OCI-LY1 (cell line): ENCODE data around the gene TOR1AIP1.

Experiments used
- H2AFZ ChIP-seq: fragments of 200-600 bp; sonication (generic), shearing (Covaris generic); 2 replicates; pipeline ENCODE4 v1.6.0; 2014; ENCODE audit warnings: antibody characterized with exemption, mild to moderate bottlenecking, low read length
- H3F3A ChIP-seq: fragments of 200-600 bp; sonication (generic), shearing (Covaris generic); 2 replicates; pipeline ENCODE4 v1.6.0; 2014; ENCODE audit warnings: mild to moderate bottlenecking, antibody characterized with exemption, low read length, moderate library complexity; ENCODE audit not compliant: insufficient read depth
- H3K27ac ChIP-seq: fragments of 200-600 bp; sonication (generic); 2 replicates; pipeline ENCODE4 v1.5.1; 2014; ENCODE audit warnings: low read length, mixed run types, mild to moderate bottlenecking, low read depth; ENCODE audit not compliant: poor library complexity, severe bottlenecking
- H3K27me3 ChIP-seq: fragments of 200-600 bp; sonication (generic); 2 replicates; pipeline ENCODE4 v1.6.0; 2014; ENCODE audit warnings: antibody characterized with exemption, mild to moderate bottlenecking, low read length, moderate library complexity; ENCODE audit not compliant: insufficient read depth
- H3K36me3 ChIP-seq: fragments of 200-600 bp; sonication (generic); 2 replicates; pipeline ENCODE4 v1.6.1; 2014; ENCODE audit warnings: mild to moderate bottlenecking, antibody characterized with exemption, low read length, moderate library complexity, mixed read lengths; ENCODE audit not compliant: insufficient read depth
- H3K4me1 ChIP-seq: fragments of 200-600 bp; sonication (generic); 2 replicates; pipeline ENCODE4 v1.5.1; 2014; ENCODE audit warnings: mild to moderate bottlenecking, low read length, moderate library complexity; ENCODE audit not compliant: insufficient read depth, severe bottlenecking
- H3K4me2 ChIP-seq: fragments of 200-600 bp; sonication (generic), shearing (Covaris generic); 2 replicates; pipeline ENCODE4 v1.6.1; 2014; ENCODE audit warnings: low read length
- H3K4me3 ChIP-seq: fragments of 200-600 bp; sonication (generic); 2 replicates; pipeline ENCODE4 v1.5.1; 2014; ENCODE audit warnings: low read length, low read depth, mild to moderate bottlenecking, mixed read lengths; ENCODE audit not compliant: poor library complexity, severe bottlenecking
- H3K79me2 ChIP-seq: fragments of 200-600 bp; shearing (Covaris generic); 2 replicates; pipeline ENCODE4 v1.6.1; 2016; ENCODE audit warnings: mixed run types, low read length, mixed read lengths; ENCODE audit not compliant: insufficient read depth
- H3K9ac ChIP-seq: fragments of 200-600 bp; sonication (generic), shearing (Covaris generic); 2 replicates; pipeline ENCODE4 v1.6.1; 2014; ENCODE audit warnings: mild to moderate bottlenecking, low read length, mixed read lengths
- H3K9me2 ChIP-seq: fragments of 200-600 bp; sonication (generic), shearing (Covaris generic); 2 replicates; pipeline ENCODE4 v1.6.1; 2014; ENCODE audit warnings: low read depth, mild to moderate bottlenecking, low read length, mixed read lengths
- H3K9me3 ChIP-seq: fragments of 200-600 bp; shearing (Covaris generic); 2 replicates; pipeline ENCODE4 v1.6.1; 2014; ENCODE audit warnings: low read length, mixed read lengths
- H4K20me1 ChIP-seq: fragments of 200-600 bp; sonication (generic), shearing (Covaris generic); 2 replicates; pipeline ENCODE4 v1.6.0; 2016; ENCODE audit warnings: mild to moderate bottlenecking, low read length; ENCODE audit not compliant: insufficient read depth
- EZH2 ChIP-seq: fragments of 200-600 bp; sonication (generic), shearing (Covaris generic); IDR thresholded peaks from 2 replicates; pipeline ENCODE4 v1.8.0; 2017; ENCODE audit warnings: borderline replicate concordance, mixed run types, mild to moderate bottlenecking, antibody characterized with exemption, low read length, moderate library complexity, mixed read lengths
- TF ChIP-seq, protein P1 (sequence below): fragments of 200-600 bp; sonication (generic), shearing (Covaris generic); IDR thresholded peaks from 2 replicates; pipeline ENCODE4 v1.5.1; 2017; ENCODE audit warnings: mild to moderate bottlenecking, antibody characterized with exemption, low read length, moderate library complexity, mixed read lengths

The TOR1AIP1 gene

DNA sequence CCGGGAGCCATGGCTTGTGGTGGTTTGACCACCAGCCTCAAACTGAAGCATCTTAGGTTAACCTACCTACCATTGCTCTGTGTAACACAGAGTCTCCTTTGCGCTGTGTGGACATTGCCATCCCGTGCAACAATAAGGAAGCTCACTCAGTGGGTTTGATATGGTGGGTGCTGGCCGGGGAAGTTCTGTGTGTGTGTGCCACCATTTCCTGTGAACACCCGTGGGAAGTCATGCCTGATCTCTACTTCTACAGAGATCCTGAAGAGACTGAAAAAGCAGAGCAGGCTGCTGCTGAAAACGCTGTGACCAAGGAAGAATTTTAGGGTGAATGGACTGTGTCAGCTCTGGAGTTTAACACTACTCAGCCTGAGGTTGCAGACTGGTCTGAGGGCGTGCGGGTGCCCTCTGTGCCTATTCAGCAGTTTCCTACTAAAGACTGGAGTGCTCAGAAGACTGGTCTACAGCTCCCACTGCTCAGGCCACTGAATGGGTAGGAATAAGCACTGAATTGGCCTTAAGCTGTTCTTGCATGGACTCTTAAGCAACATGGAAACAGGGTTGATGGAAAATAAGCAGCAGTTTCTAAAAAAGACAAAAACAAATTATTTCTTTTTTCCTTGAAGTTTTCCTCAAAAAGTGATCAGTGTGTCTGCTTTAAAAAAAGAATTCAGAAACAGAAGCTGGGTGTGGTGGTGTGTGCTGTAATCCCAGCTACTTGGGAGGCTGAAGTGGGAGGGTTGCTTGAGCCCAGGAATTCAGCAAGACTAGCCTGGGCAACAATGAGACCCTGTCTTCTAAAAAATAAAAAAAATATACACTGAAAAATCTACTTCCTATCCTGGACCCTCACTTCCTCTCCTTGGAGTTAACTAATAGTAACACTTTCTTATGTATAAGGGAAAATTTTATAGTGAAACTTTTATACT lies 87.2 kb downstream of the TOR1AIP1 start:
- peak overlapping the region; percentile 14; the same call in 1 of the 2 replicates for H3K4me2 ChIP-seq
- no peak overlapping the region for H2AFZ ChIP-seq
- H3K27me3 ChIP-seq = no peaks in the 10 kb centered on the region
- peaks cover 17% of the 10 kb centered on the region for H3K36me3 ChIP-seq
- no peak overlapping the region for H3K27ac ChIP-seq
- peaks cover 79% of the 10 kb centered on the region for H3K79me2 ChIP-seq
- no peaks in the 10 kb centered on the region for H3K9me2 ChIP-seq
- peaks cover 16% of the 10 kb centered on the region; the same call in 1 of the 2 replicates for H3K9me3 ChIP-seq
- H3K9ac ChIP-seq = no peak overlapping the region
- H3F3A ChIP-seq = no peaks in the 10 kb centered on the region
- H3K4me3 ChIP-seq = no peak overlapping the region
- H3K4me1 ChIP-seq = peaks cover 23% of the 10 kb centered on the region
- TF ChIP-seq EZH2 = no peak
- TF ChIP-seq, protein P1, sequence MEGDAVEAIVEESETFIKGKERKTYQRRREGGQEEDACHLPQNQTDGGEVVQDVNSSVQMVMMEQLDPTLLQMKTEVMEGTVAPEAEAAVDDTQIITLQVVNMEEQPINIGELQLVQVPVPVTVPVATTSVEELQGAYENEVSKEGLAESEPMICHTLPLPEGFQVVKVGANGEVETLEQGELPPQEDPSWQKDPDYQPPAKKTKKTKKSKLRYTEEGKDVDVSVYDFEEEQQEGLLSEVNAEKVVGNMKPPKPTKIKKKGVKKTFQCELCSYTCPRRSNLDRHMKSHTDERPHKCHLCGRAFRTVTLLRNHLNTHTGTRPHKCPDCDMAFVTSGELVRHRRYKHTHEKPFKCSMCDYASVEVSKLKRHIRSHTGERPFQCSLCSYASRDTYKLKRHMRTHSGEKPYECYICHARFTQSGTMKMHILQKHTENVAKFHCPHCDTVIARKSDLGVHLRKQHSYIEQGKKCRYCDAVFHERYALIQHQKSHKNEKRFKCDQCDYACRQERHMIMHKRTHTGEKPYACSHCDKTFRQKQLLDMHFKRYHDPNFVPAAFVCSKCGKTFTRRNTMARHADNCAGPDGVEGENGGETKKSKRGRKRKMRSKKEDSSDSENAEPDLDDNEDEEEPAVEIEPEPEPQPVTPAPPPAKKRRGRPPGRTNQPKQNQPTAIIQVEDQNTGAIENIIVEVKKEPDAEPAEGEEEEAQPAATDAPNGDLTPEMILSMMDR = no peak
- H4K20me1 ChIP-seq = no peaks in the 10 kb centered on the region
